ENCODE data around the gene RPTOR. TPM values are rescaled to one million over a fixed set of nuclear protein-coding genes. Genes with fewer than 3 reads are reported as not detected.

Gene RPTOR
- total RNA-seq, 1 donor = 30.0 TPM

DNA sequence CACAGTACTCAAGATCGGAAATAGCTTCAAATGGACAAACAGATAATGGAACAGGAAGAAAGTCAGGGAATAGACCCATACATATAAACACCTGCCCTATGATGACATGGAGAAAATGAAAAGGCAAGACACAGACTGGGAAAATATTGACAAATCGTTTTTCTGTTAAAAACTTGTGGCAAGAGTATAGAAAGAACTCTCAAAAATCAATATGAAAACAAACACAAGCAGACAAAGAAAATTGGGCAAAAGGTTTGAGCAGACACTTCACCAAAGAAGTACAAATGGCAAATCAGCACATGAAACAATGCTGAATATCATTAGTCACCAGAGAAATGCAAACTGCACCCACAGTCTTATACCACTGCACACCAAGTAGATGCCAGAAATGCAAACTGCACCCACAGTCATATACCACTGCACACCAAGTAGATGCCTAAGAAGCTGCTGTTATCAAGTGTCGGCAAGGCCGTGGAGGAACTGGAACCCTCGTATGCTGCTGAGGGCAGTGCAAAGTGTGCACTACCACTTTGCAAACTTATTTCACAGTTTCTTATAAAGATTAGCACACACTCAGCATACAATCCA lies 323.5 kb downstream of the RPTOR start:
- H3K4me3 ChIP-seq (ENCODE audit: low read depth, low read length) = no peak overlapping the region
- no peak for DNase-seq (ENCODE audit: low read depth)
- TF ChIP-seq, protein P1, sequence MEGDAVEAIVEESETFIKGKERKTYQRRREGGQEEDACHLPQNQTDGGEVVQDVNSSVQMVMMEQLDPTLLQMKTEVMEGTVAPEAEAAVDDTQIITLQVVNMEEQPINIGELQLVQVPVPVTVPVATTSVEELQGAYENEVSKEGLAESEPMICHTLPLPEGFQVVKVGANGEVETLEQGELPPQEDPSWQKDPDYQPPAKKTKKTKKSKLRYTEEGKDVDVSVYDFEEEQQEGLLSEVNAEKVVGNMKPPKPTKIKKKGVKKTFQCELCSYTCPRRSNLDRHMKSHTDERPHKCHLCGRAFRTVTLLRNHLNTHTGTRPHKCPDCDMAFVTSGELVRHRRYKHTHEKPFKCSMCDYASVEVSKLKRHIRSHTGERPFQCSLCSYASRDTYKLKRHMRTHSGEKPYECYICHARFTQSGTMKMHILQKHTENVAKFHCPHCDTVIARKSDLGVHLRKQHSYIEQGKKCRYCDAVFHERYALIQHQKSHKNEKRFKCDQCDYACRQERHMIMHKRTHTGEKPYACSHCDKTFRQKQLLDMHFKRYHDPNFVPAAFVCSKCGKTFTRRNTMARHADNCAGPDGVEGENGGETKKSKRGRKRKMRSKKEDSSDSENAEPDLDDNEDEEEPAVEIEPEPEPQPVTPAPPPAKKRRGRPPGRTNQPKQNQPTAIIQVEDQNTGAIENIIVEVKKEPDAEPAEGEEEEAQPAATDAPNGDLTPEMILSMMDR (IDR thresholded peaks at IDR 0.05; ENCODE audit: insufficient read depth, low read length) = no peak

DNA sequence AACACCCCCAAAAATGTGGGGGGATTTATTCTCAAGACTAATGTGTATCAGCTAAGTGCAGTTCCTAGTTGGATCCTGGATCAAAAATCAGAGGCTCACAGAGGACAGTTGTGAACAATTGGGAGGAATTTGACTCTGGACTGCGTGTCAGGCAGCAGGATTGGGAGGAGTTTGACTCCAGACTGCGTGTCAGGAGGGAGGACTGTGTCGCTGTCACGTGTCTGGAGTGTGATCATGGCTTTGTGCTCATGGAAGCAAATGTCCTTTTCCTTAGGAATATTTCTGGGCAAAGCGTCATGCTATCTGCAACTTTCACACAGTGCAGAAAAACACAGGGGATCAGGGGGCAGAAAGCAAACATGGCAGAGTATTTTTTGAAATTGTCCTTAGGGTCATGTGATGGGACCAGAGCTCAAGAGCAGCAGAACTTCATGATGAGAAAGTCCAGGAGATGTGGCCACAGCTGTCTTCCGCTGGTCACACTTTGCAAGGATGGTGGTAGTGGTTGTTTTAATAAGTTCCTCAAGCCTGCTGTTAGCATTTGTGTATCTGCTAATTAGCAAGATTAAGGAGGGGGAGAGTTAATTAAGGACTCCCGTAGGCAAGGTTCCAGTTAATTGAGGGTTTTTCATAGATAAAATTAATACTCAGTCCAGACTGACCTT lies 325.0 kb downstream of the RPTOR start:
- DNase-seq (ENCODE audit: low read depth) = peak; percentile 21

DNA sequence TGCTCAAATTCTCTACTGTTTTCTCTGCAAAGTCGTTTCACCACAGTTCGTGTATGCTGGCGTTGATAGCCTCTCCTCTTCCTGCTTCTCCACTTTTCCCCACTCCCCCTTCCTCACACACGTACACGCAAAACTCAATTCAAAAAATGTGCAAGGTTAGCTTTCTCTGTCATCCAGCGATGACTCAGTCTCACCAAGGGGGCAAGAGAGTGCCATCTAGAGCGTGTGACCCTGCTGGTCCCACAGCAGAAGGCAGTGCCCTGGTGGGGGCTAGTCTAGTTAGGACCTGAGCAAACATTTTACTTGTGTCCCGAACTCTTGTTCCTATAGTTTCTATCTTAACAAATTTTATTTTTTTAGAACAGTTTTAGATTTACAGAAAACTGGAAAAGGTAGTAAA lies 325.8 kb downstream of the RPTOR start:
- no peak for DNase-seq (ENCODE audit: low read depth)
- TF ChIP-seq, protein P1 (IDR thresholded peaks at IDR 0.05; ENCODE audit: insufficient read depth, low read length) = no peak
- H3K4me3 ChIP-seq (ENCODE audit: low read depth, low read length) = no peak overlapping the region

More for the DNA sequence above, 325.0 kb downstream of the RPTOR start:
- TF ChIP-seq, protein P1 (IDR thresholded peaks at IDR 0.05; ENCODE audit: insufficient read depth, low read length) = no peak
- H3K4me3 ChIP-seq (ENCODE audit: low read depth, low read length) = no peak overlapping the region

DNA sequence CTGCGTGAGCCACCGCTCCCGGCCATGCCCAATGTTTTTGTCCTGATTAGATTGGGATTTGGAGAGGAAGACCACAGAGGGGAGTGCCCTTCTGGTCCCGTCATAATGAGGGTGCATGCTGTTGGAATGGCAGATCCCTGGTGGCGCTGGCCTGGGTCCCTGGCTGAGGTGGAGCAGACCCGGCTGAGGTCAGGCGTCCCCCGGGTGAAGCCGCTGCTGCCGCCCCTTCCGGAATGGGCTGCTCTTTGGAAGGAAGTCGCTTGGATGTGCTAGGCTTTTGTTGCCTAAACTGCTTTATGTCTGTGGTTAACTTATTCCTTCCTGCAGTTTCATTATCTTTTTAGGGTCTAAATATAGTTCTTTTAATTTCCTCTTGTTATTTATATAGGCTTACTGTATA lies 326.7 kb downstream of the RPTOR start:
- TF ChIP-seq, protein P1 (IDR thresholded peaks at IDR 0.05; ENCODE audit: insufficient read depth, low read length) = no peak
- DNase-seq (ENCODE audit: low read depth) = no peak
- no peak overlapping the region for H3K4me3 ChIP-seq (ENCODE audit: low read depth, low read length)

DNA sequence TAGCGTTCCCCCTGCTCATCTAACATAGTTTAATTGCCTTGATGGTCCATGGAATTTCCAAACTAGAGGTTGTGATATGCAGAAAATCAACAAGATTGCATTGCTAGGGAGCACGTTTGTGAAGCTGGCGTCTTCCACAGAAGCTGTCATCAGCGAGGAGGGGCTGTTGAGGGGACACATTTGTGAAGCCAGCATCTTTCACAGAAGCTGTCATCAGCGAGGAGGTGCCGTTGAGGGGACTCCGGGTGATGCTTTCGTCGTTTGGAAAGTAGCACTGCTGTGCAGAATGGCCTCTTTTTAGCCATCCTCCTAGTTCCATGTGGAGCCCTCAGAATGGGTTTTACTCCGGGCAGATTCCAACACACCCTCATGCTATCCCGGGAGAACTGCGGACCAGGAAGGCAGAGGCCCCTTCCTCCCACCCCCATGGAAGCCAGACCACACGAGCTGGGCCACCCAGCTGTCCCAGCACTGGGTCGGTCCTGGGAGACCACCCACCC lies 327.4 kb downstream of the RPTOR start:
- no peak for DNase-seq (ENCODE audit: low read depth)
- H3K4me3 ChIP-seq (ENCODE audit: low read depth, low read length) = no peak overlapping the region
- TF ChIP-seq, protein P1 (IDR thresholded peaks at IDR 0.05; ENCODE audit: insufficient read depth, low read length) = no peak

- TF ChIP-seq, protein P1 (IDR thresholded peaks at IDR 0.05; ENCODE audit: insufficient read depth, low read length) = no peak
- H3K4me3 ChIP-seq (ENCODE audit: low read depth, low read length) = no peak overlapping the region
- DNase-seq (ENCODE audit: low read depth) = no peak
Measured at GRCh38 chr17:80872501-80873306, 328.1 kb downstream of the RPTOR start.

Measured in fibroblast of the aortic adventitia (primary cell).